Measurements from ENCODE around the gene SH2D3C.
A peak's percentile ranks its signal among the peaks of the same experiment; 100 is the strongest.

SH2D3C gene

DNA sequence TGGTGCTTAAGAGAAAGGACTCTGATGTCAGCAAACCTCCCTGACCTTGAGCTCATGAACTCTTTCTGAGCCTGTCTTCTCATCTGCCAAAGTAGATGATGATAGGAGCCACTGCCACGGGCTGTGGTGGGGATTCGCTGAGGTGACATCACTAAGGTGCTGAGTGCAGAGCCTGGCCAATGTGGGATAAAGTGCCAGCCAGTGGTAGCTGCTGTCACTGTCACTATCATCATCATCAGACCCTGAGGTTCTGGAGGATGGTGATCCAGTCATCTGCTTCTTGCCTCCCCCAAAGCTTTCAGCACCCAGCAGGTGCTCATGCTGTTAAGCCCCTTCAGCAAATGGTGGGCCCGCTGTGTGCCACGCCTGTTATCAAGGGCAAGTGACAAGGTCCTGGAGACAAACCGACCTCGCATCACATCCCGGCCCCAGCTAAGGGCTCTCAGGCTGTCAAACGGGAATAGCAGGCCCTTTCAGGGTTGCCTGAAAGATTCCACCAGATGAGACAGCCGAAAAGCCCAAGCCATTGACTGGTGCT lies 30.6 kb upstream of the SH2D3C start:
- peaks cover 4% of the 10 kb centered on the region for H3K79me2 ChIP-seq (ENCODE audit: control insufficient read depth, insufficient read depth, low read length)

DNA sequence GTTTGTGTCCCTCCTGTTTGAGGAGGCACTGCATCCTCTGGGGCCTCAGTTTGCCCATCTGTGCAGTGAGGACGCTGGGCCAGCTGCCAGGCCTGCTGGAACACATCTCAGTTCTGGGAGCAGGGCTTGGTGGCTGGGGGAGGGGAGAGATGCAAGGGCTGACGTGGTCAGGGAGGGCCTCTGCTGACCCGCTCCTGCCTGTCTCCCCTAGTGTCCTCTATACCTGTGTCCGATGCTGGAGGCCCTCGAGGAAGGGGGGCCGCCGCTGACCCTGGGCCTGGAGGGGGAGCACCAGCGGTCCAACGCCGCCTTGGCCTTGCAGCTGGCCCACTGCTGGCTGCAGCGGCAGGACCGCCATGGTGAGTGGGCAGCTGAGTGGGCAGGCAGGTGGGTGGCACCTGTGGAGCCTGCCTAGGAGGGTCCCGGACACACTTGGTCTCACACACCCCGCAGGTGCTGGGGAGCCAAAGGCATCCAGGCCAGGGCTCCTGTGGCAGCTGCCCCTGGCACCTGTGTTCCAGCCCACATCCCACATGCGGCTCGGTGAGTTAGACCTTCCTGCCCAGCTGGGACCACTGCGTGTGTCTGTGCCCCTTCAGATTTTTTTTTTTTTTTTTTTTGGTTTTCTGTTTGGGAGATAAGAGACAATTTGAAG lies 30.0 kb upstream of the SH2D3C start:
- no peak overlapping the region for H3K18ac ChIP-seq (ENCODE audit: low read length)
- H3K9ac ChIP-seq (ENCODE audit: low read length), result no peak overlapping the region
- no peak for DNase-seq
- H3K27me3 ChIP-seq (ENCODE audit: insufficient read depth, low read length, poor library complexity), result no peaks in the 10 kb centered on the region
- H3K4me3 ChIP-seq (ENCODE audit: low read length), result no peak overlapping the region
- H4K5ac ChIP-seq (ENCODE audit: low read length), result no peak overlapping the region
- no peak overlapping the region for H3K4me2 ChIP-seq (ENCODE audit: low read length)
- H3K79me1 ChIP-seq (ENCODE audit: low read length), result peaks cover 8% of the 10 kb centered on the region
- WGBS (ENCODE audit: extremely low coverage, insufficient coverage, low lambda C conversion rate), result no CpG with 5 or more reads among the region's 17 CpGs
- no peak overlapping the region for H3K23ac ChIP-seq (ENCODE audit: low read length)
- H3K56ac ChIP-seq (ENCODE audit: low read length), result no peak overlapping the region
- H3K4me1 ChIP-seq (ENCODE audit: control insufficient read depth, low read depth, low read length), result peaks cover 2% of the 10 kb centered on the region
- H2BK5ac ChIP-seq (ENCODE audit: low read length), result no peak overlapping the region
- H2BK120ac ChIP-seq (ENCODE audit: low read depth, low read length), result no peak overlapping the region
- H3K36me3 ChIP-seq (ENCODE audit: control insufficient read depth, insufficient read depth, low read length), result peaks cover 6% of the 10 kb centered on the region
- no peak overlapping the region for H2BK15ac ChIP-seq (replicated peaks; ENCODE audit: low read depth)
- peaks cover 10% of the 10 kb centered on the region for H3K79me2 ChIP-seq (ENCODE audit: control insufficient read depth, insufficient read depth, low read length)
- no peak overlapping the region for H4K8ac ChIP-seq (ENCODE audit: low read depth, low read length)
- H2AK5ac ChIP-seq (ENCODE audit: low read length), result no peak overlapping the region
- H3K4ac ChIP-seq (ENCODE audit: low read depth, low read length), result no peak overlapping the region
- no peak overlapping the region for H3K27ac ChIP-seq (ENCODE audit: low read depth, low read length)

More for the DNA sequence above, 30.6 kb upstream of the SH2D3C start:
- H3K18ac ChIP-seq (ENCODE audit: low read length), result no peak overlapping the region
- H3K4me1 ChIP-seq (ENCODE audit: control insufficient read depth, low read depth, low read length), result no peaks in the 10 kb centered on the region
- DNase-seq, result peak; percentile 47
- H3K79me1 ChIP-seq (ENCODE audit: low read length), result peaks cover 2% of the 10 kb centered on the region
- peak overlapping the region; percentile 66 for H3K9ac ChIP-seq (ENCODE audit: low read length)
- WGBS (ENCODE audit: extremely low coverage, insufficient coverage, low lambda C conversion rate), result no CpG with 5 or more reads among the region's 9 CpGs
- no peak overlapping the region for H3K23ac ChIP-seq (ENCODE audit: low read length)
- no peak overlapping the region for H3K4ac ChIP-seq (ENCODE audit: low read depth, low read length)
- no peak overlapping the region for H4K5ac ChIP-seq (ENCODE audit: low read length)
- H2BK120ac ChIP-seq (ENCODE audit: low read depth, low read length), result no peak overlapping the region
- H2BK5ac ChIP-seq (ENCODE audit: low read length), result no peak overlapping the region
- H2BK15ac ChIP-seq (replicated peaks; ENCODE audit: low read depth), result no peak overlapping the region
- no peak overlapping the region for H3K4me3 ChIP-seq (ENCODE audit: low read length)
- peak overlapping the region; percentile 84 for H3K56ac ChIP-seq (ENCODE audit: low read length)
- H3K27me3 ChIP-seq (ENCODE audit: insufficient read depth, low read length, poor library complexity), result no peaks in the 10 kb centered on the region
- H3K27ac ChIP-seq (ENCODE audit: low read depth, low read length), result no peak overlapping the region
- H3K36me3 ChIP-seq (ENCODE audit: control insufficient read depth, insufficient read depth, low read length), result peaks cover 7% of the 10 kb centered on the region
- H4K8ac ChIP-seq (ENCODE audit: low read depth, low read length), result no peak overlapping the region
- H2AK5ac ChIP-seq (ENCODE audit: low read length), result no peak overlapping the region
- H3K4me2 ChIP-seq (ENCODE audit: low read length), result peak overlapping the region; percentile 59

DNA sequence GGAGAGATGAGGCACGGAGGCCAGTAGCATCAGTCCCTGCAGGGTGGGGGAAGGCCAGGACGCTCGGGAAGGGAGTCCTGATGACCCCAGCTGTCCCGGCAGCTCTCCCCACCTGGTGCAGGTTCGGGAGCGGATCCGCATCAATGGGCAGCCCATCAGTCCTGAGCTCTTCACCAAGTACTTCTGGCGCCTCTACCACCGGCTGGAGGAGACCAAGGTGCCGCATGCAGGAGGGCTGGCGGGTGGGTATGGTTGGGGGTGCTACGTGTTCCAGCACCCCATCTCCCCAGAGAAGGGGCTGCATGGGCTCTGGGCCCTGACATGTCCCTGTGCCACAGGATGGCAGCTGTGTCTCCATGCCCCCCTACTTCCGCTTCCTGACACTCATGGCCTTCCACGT lies 28.4 kb upstream of the SH2D3C start:
- no peak for DNase-seq
- Histone ChIP-seq H3K23ac (ENCODE audit: low read length) (no peak overlapping the region), H3K27ac (ENCODE audit: low read depth, low read length) (no peak overlapping the region), H3K4me1 (ENCODE audit: control insufficient read depth, low read depth, low read length) (peaks cover 2% of the 10 kb centered on the region), H3K79me2 (ENCODE audit: control insufficient read depth, insufficient read depth, low read length) (peaks cover 11% of the 10 kb centered on the region), H3K18ac (ENCODE audit: low read length) (no peak overlapping the region), H3K79me1 (ENCODE audit: low read length) (peaks cover 9% of the 10 kb centered on the region), H3K9ac (ENCODE audit: low read length) (no peak overlapping the region), H2AK5ac (ENCODE audit: low read length) (no peak overlapping the region), H2BK5ac (ENCODE audit: low read length) (no peak overlapping the region), H3K4ac (ENCODE audit: low read depth, low read length) (no peak overlapping the region), H3K4me2 (ENCODE audit: low read length) (no peak overlapping the region), H3K36me3 (ENCODE audit: control insufficient read depth, insufficient read depth, low read length) (no peaks in the 10 kb centered on the region), H3K4me3 (ENCODE audit: low read length) (no peak overlapping the region), H3K27me3 (ENCODE audit: insufficient read depth, low read length, poor library complexity) (no peaks in the 10 kb centered on the region), H2BK15ac (replicated peaks; ENCODE audit: low read depth) (no peak overlapping the region), H4K5ac (ENCODE audit: low read length) (no peak overlapping the region), H4K8ac (ENCODE audit: low read depth, low read length) (no peak overlapping the region), H2BK120ac (ENCODE audit: low read depth, low read length) (no peak overlapping the region), H3K56ac (ENCODE audit: low read length) (no peak overlapping the region)
- WGBS (ENCODE audit: extremely low coverage, insufficient coverage, low lambda C conversion rate), result no CpG with 5 or more reads among the region's 14 CpGs

DNA sequence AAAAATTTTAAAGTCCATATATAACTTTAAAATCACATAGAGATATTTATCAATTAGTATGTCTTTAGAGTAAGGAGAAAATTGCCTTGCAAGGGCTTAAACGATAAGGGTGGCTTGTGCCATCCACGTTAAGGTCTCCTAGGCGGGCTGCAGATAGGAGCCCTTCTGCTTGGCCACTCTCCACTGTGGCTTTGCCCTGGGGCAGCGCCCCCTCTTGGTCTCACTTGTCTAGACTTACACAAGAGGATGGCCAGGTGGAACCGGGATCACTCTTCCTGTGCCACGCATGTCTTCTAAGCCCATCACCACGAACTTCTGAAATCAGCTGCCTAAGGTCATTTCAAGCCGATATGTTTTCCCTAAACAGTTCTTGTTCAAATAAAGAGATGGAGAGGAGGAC lies 27.2 kb upstream of the SH2D3C start:
- Histone ChIP-seq H4K8ac (ENCODE audit: low read depth, low read length) (no peak overlapping the region), H3K4ac (ENCODE audit: low read depth, low read length) (no peak overlapping the region), H2BK5ac (ENCODE audit: low read length) (no peak overlapping the region), H3K18ac (ENCODE audit: low read length) (no peak overlapping the region), H2AK5ac (ENCODE audit: low read length) (no peak overlapping the region), H3K27me3 (ENCODE audit: insufficient read depth, low read length, poor library complexity) (no peaks in the 10 kb centered on the region), H3K4me2 (ENCODE audit: low read length) (no peak overlapping the region), H2BK15ac (replicated peaks; ENCODE audit: low read depth) (no peak overlapping the region), H3K4me3 (ENCODE audit: low read length) (no peak overlapping the region), H3K36me3 (ENCODE audit: control insufficient read depth, insufficient read depth, low read length) (no peaks in the 10 kb centered on the region), H3K79me1 (ENCODE audit: low read length) (peaks cover 9% of the 10 kb centered on the region), H3K23ac (ENCODE audit: low read length) (no peak overlapping the region), H3K79me2 (ENCODE audit: control insufficient read depth, insufficient read depth, low read length) (peaks cover 11% of the 10 kb centered on the region), H3K9ac (ENCODE audit: low read length) (no peak overlapping the region), H4K5ac (ENCODE audit: low read length) (no peak overlapping the region), H3K56ac (ENCODE audit: low read length) (no peak overlapping the region), H3K27ac (ENCODE audit: low read depth, low read length) (no peak overlapping the region), H2BK120ac (ENCODE audit: low read depth, low read length) (no peak overlapping the region), H3K4me1 (ENCODE audit: control insufficient read depth, low read depth, low read length) (peaks cover 2% of the 10 kb centered on the region)
- no CpG with 5 or more reads among the region's 8 CpGs for WGBS (ENCODE audit: extremely low coverage, insufficient coverage, low lambda C conversion rate)
- DNase-seq, result peak; percentile 77

DNA sequence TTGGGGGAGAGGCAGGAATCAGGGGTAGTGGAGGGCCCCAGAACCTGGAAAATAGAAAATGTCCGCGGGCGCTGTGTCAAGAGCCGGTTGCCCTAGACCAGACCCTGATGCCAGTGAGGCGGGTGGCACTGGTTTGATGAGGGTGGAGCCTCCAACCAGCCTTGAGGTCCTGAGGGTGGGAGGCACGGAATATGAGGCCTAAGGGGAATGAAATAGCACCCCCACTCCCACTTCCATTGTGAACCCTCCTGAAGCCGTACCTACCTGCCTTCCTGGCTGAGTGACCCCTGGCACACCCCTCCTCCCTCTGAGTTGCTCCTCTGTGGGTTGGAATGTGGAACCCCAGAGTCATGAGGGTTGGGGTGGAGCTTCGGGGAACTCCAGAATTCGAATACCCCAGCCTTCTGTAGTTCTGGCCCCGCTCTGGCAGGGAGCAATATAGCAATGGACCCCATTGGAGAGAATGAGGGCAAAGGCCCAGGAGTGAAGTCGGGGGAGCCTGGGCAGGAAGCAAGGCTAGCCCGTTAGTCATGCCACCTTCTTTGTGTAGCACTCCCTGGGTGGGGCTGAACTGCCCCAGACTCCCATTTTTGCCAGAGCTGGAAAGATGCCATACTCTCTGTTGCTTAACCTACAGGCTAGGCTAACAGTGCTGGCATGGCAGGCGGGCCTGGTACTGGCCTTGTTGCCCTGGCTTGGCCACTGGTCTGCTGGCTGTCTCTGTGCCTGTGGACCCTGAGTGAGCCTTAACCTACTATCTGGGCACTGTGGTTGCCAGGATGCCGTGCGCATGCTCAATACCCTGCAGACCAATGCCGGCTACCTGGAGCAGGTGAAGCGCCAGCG lies 25.3 kb upstream of the SH2D3C start:
- Histone ChIP-seq H3K4ac (ENCODE audit: low read depth, low read length) (peak overlapping the region; percentile 74), H2BK5ac (ENCODE audit: low read length) (no peak overlapping the region), H3K27me3 (ENCODE audit: insufficient read depth, low read length, poor library complexity) (no peaks in the 10 kb centered on the region), H3K56ac (ENCODE audit: low read length) (peak overlapping the region; percentile 84), H2BK15ac (replicated peaks; ENCODE audit: low read depth) (no peak overlapping the region), H4K5ac (ENCODE audit: low read length) (no peak overlapping the region), H3K4me2 (ENCODE audit: low read length) (peak overlapping the region; percentile 97), H3K4me3 (ENCODE audit: low read length) (peak overlapping the region; percentile 71), H2BK120ac (ENCODE audit: low read depth, low read length) (no peak overlapping the region), H3K36me3 (ENCODE audit: control insufficient read depth, insufficient read depth, low read length) (no peaks in the 10 kb centered on the region), H4K8ac (ENCODE audit: low read depth, low read length) (no peak overlapping the region), H3K18ac (ENCODE audit: low read length) (peak overlapping the region; percentile 61), H3K79me1 (ENCODE audit: low read length) (peaks cover 9% of the 10 kb centered on the region), H2AK5ac (ENCODE audit: low read length) (peak overlapping the region; percentile 44), H3K4me1 (ENCODE audit: control insufficient read depth, low read depth, low read length) (peaks cover 2% of the 10 kb centered on the region), H3K9ac (ENCODE audit: low read length) (peak overlapping the region; percentile 88), H3K79me2 (ENCODE audit: control insufficient read depth, insufficient read depth, low read length) (peaks cover 11% of the 10 kb centered on the region), H3K27ac (ENCODE audit: low read depth, low read length) (no peak overlapping the region), H3K23ac (ENCODE audit: low read length) (no peak overlapping the region)
- no CpG with 5 or more reads among the region's 18 CpGs for WGBS (ENCODE audit: extremely low coverage, insufficient coverage, low lambda C conversion rate)
- no peak for DNase-seq

All from mesendoderm (in vitro differentiated cells).